HepG2 (cell line): Measurements from ENCODE around the gene EFNA4. TPM values are rescaled to one million over a fixed set of nuclear protein-coding genes. Genes with fewer than 3 reads are reported as not detected.
A peak's percentile ranks its signal among the peaks of the same experiment; 100 is the strongest.

ENCODE experiments used
- CREBL2 ChIP-seq: sonication (generic); formaldehyde crosslinking; IDR thresholded peaks from 2 replicates; pipeline ENCODE4 v1.8.1; 2023; ENCODE audit warnings: missing genetic modification reagents, mild to moderate bottlenecking, borderline replicate concordance
- FOXA1 ChIP-seq, 2 experiments: fragments of 450-650 bp in 1 of 2; sonication (generic) in 1 of 2; formaldehyde crosslinking in 1 of 2; IDR thresholded peaks; 2 replicates each; pipeline versions ENCODE4 v1.4.0 to v1.6.1; 2016 to 2020; ENCODE audit warnings: missing genetic modification reagents in 1 of 2
- KDM5A ChIP-seq: fragments of 200-600 bp; sonication (generic); IDR thresholded peaks from 2 replicates; pipeline ENCODE4 v1.7.0; 2018; ENCODE audit warnings: antibody characterized with exemption, mild to moderate bottlenecking, low read length, borderline replicate concordance
- KMT2A ChIP-seq: sonication (generic); formaldehyde crosslinking; IDR thresholded peaks from 2 replicates; pipeline ENCODE4 v1.4.0; 2020; ENCODE audit warnings: missing genetic modification reagents
- MAX ChIP-seq: IDR thresholded peaks from 2 replicates; pipeline ENCODE4 v1.6.1; 2012; ENCODE audit warnings: inconsistent platforms
- MXD4 ChIP-seq: IDR thresholded peaks from 2 replicates; pipeline ENCODE4 v1.6.1; 2016; ENCODE audit warnings: mild to moderate bottlenecking, missing biosample characterization, missing genetic modification reagents
- POGK ChIP-seq: sonication (generic); formaldehyde crosslinking; conservative IDR thresholded peaks from 2 replicates; pipeline ENCODE4 v1.8.0; 2022; ENCODE audit warnings: mild to moderate bottlenecking, moderate library complexity, missing genetic modification reagents
- SRSF4 ChIP-seq: fragments of 200-400 bp; formaldehyde crosslinking; IDR thresholded peaks from one replicate; pipeline ENCODE4 v1.6.1; 2018; ENCODE audit warnings: mild to moderate bottlenecking, low read depth, low read length, moderate library complexity; ENCODE audit not compliant: poor library complexity, severe bottlenecking
- ZBED4 ChIP-seq: sonication (generic); formaldehyde crosslinking; IDR thresholded peaks from 2 replicates; pipeline ENCODE4 v1.4.0; 2020; ENCODE audit warnings: missing genetic modification reagents, borderline replicate concordance
- ZNF318 ChIP-seq: sonication (generic); formaldehyde crosslinking; IDR thresholded peaks from 2 replicates; pipeline ENCODE4 v1.4.0; 2020; ENCODE audit warnings: mild to moderate bottlenecking, missing genetic modification reagents
- ZNF629 ChIP-seq: sonication (generic); formaldehyde crosslinking; conservative IDR thresholded peaks from 2 replicates; pipeline ENCODE4 v1.5.0; 2020; ENCODE audit warnings: missing genetic modification reagents
- ZNF740 ChIP-seq: sonication (generic); formaldehyde crosslinking; IDR thresholded peaks from 2 replicates; pipeline ENCODE4 v1.4.0; 2020; ENCODE audit warnings: missing genetic modification reagents
- polyA plus RNA-seq, 8 experiments: library from polyadenylated mRNA; depleted of rRNA in 3 of 8; stranded (reverse) in 7 of 8; unstranded in 1 of 8; fragments of >200 nt; fragmentation: Illumina TruSeq in 4 of 8; extraction: Trizol in 4 of 8; gene quantifications; 2 replicates each; pipeline versions ENCODE4 v1.2.1 to v1.2.3, GENCODE V29; 2011 to 2016; ENCODE audit warnings: low read depth in 4 of 8, missing spikeins in 1 of 8, mixed read lengths in 1 of 8; ENCODE audit not compliant: insufficient read depth in 1 of 8
- total RNA-seq, 5 experiments: library from RNA; depleted of rRNA; stranded (reverse); fragments of >200 nt; fragmentation: Illumina TruSeq; extraction: Trizol; gene quantifications; 2 replicates each; pipeline ENCODE4 v1.2.3, GENCODE V29; 2016; ENCODE audit warnings: low read depth in 1 of 5

Gene EFNA4
- total and polyA plus RNA-seq, 2 of the 13 experiments (the other 11 are each of a cell fraction or from before 2014, with no cell fraction given): 12.0 to 17.2 TPM

- TF ChIP-seq ZNF740 (CRISPR knock-in tag): no peak
- no peak for TF ChIP-seq ZNF318 (CRISPR knock-in tag)
- TF ChIP-seq ZNF629 (CRISPR knock-in tag): no peak
- no peak for TF ChIP-seq ZBED4 (CRISPR knock-in tag)
- no peak for TF ChIP-seq KDM5A
- TF ChIP-seq FOXA1 (IDR thresholded peaks at IDR 0.05): no peak
- no peak for TF ChIP-seq FOXA1 (CRISPR knock-in tag; IDR thresholded peaks at IDR 0.05)
- peak; percentile 41; the same call in 1 of the 2 replicates for TF ChIP-seq MAX
- no peak for TF ChIP-seq MXD4
- TF ChIP-seq SRSF4: no peak
- no peak for TF ChIP-seq CREBL2 (CRISPR knock-in tag)
- TF ChIP-seq KMT2A: no peak; the same call in 1 of the 2 replicates
- TF ChIP-seq POGK: 0 out of 2 replicates have a peak, but pooled peaks have one; percentile 43
Measured at GRCh38 chr1:155080312-155081228, 17.0 kb downstream of the EFNA4 start (continued).
